ENCODE results near the gene DCST2. TPM values are rescaled to one million over a fixed set of nuclear protein-coding genes. Genes with fewer than 3 reads are reported as not detected.
"Not testable (repeated sequence)": the region's sequence is repeated elsewhere in the genome, so short reads cannot be mapped to it uniquely, and the experiment has no call there.

DCST2 gene
- total RNA-seq, 1 donor from 2014 or later, result not detected

- H3K27me3 ChIP-seq (ENCODE audit: control insufficient read depth, insufficient read depth, low read length), result no peaks in the 10 kb centered on the region
- no peak for TF ChIP-seq CTCF (IDR thresholded peaks at IDR 0.05; ENCODE audit: insufficient read depth, low read length, poor library complexity, severe bottlenecking)
- H3K36me3 ChIP-seq (ENCODE audit: control insufficient read depth, insufficient read depth, low read length), result peaks cover 3% of the 10 kb centered on the region
- DNase-seq (ENCODE audit: low read depth), result no peak
- no peak overlapping the region for H3K4me3 ChIP-seq (ENCODE audit: low read depth, low read length)
These were observed 45.3 kb downstream of the DCST2 start for GRCh38 chr1:154988058-154988954.

- no peak for DNase-seq (ENCODE audit: low read depth)
- Histone ChIP-seq H3K36me3 (ENCODE audit: control insufficient read depth, insufficient read depth, low read length) (peaks cover 3% of the 10 kb centered on the region), H3K4me3 (ENCODE audit: low read depth, low read length) (no peak overlapping the region), H3K27me3 (ENCODE audit: control insufficient read depth, insufficient read depth, low read length) (no peaks in the 10 kb centered on the region)
- TF ChIP-seq CTCF (IDR thresholded peaks at IDR 0.05; ENCODE audit: insufficient read depth, low read length, poor library complexity, severe bottlenecking), result no peak
These were observed 46.3 kb downstream of the DCST2 start for GRCh38 chr1:154987326-154987725.

GRCh38 chr1:154986736-154987135, 46.8 kb downstream of the DCST2 start:
- H3K4me3 ChIP-seq (ENCODE audit: low read depth, low read length); DNase-seq (ENCODE audit: low read depth); H3K27me3 ChIP-seq (ENCODE audit: control insufficient read depth, insufficient read depth, low read length); H3K36me3 ChIP-seq (ENCODE audit: control insufficient read depth, insufficient read depth, low read length): not testable (repeated sequence)

- peak overlapping the region; percentile 75 for H3K4me3 ChIP-seq (ENCODE audit: low read depth, low read length)
- H3K36me3 ChIP-seq (ENCODE audit: control insufficient read depth, insufficient read depth, low read length), result peaks cover 3% of the 10 kb centered on the region
- DNase-seq (ENCODE audit: low read depth), result no peak
- H3K27me3 ChIP-seq (ENCODE audit: control insufficient read depth, insufficient read depth, low read length), result no peaks in the 10 kb centered on the region
- no peak for TF ChIP-seq CTCF (IDR thresholded peaks at IDR 0.05; ENCODE audit: insufficient read depth, low read length, poor library complexity, severe bottlenecking)
These were observed 49.7 kb downstream of the DCST2 start for GRCh38 chr1:154983776-154984466.

GRCh38 chr1:154982897-154983648, 50.5 kb downstream of the DCST2 start, which contains the start of gene FLAD1:
Gene FLAD1, plus strand, starts transcription at chr1:154983344. Its CDS starts 351 bp downstream, at chr1:154983695.
- H3K27me3 ChIP-seq (ENCODE audit: control insufficient read depth, insufficient read depth, low read length), result no peaks in the 10 kb centered on the region
- H3K4me3 ChIP-seq (ENCODE audit: low read depth, low read length), result peak within 1 kb of the TSS; percentile 75
- peak; percentile 98 for DNase-seq (ENCODE audit: low read depth)
- TF ChIP-seq CTCF (IDR thresholded peaks at IDR 0.05; ENCODE audit: insufficient read depth, low read length, poor library complexity, severe bottlenecking), result no peak
- H3K36me3 ChIP-seq (ENCODE audit: control insufficient read depth, insufficient read depth, low read length), result peaks cover 3% of the 10 kb centered on the region

DNA sequence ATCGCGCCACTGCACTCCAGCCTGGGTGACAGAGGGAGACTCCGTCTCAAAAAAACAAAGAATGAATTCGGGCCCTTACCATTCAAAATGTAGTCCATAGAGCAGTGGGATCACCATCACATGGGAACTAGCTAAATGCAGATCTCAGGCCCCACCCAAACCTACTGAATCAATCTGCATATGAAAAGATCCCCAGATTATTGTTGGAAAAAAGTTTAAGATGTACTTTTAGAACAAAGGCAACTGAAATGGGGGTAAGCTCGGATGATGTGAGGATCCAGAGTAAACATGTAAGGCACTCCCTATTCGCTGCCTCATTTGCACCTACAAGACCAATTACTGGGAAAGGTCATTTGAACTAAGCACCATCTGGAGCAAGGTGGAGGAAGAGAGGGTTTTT, 51.2 kb downstream of the DCST2 start:
- Histone ChIP-seq H3K27me3 (ENCODE audit: control insufficient read depth, insufficient read depth, low read length) (no peaks in the 10 kb centered on the region), H3K4me3 (ENCODE audit: low read depth, low read length) (peak overlapping the region; percentile 75), H3K36me3 (ENCODE audit: control insufficient read depth, insufficient read depth, low read length) (peaks cover under 1% of the 10 kb centered on the region)
- TF ChIP-seq CTCF (IDR thresholded peaks at IDR 0.05; ENCODE audit: insufficient read depth, low read length, poor library complexity, severe bottlenecking), result no peak
- no peak for DNase-seq (ENCODE audit: low read depth)

Measured in kidney epithelial cell (primary cell).